CD4-positive, alpha-beta memory T cell (primary cell): ENCODE measurements around the gene TRIM21. TPM values are rescaled to one million over a fixed set of nuclear protein-coding genes. Genes with fewer than 3 reads are reported as not detected.
A peak's percentile ranks its signal among the peaks of the same experiment; 100 is the strongest.
"Not testable (repeated sequence)": the region's sequence is repeated elsewhere in the genome, so short reads cannot be mapped to it uniquely, and the experiment has no call there.

Source experiments
- CTCF ChIA-PET: fragments of 350-600 bp; sonication (Branson Sonifier 250); formaldehyde crosslinking; loops from one replicate; lab custom pipeline; 2021; ENCODE audit warnings: inconsistent platforms; ENCODE audit not compliant: partially characterized antibody; lab: Charles Lee
- POLR2A ChIA-PET: fragments of 350-600 bp; sonication (Branson Sonifier 250); formaldehyde crosslinking; loops from one replicate; lab custom pipeline; 2021; ENCODE audit not compliant: partially characterized antibody; lab: Charles Lee
- DNase-seq, 5 donors: peaks; one replicate each; pipeline versions ENCODE4 v3.0.0 to v3.0.0-alpha.2; 2020 to 2022; ENCODE audit warnings: mixed read lengths in 1 of 5
- H3K27ac ChIP-seq: one replicate; pipeline ENCODE4 v1.7.0; 2013; ENCODE audit warnings: low read depth, low read length
- H3K27me3 ChIP-seq: 2 replicates; pipeline ENCODE4 v1.7.0; 2013; ENCODE audit warnings: mild to moderate bottlenecking, low read length, moderate library complexity; ENCODE audit not compliant: insufficient read depth
- H3K36me3 ChIP-seq: 2 replicates; pipeline ENCODE4 v1.7.0; 2013; ENCODE audit warnings: mild to moderate bottlenecking, low read length, moderate library complexity; ENCODE audit not compliant: insufficient read depth
- H3K4me1 ChIP-seq: 2 replicates; pipeline ENCODE4 v1.7.0; 2013; ENCODE audit warnings: mild to moderate bottlenecking, low read length, moderate library complexity; ENCODE audit not compliant: insufficient read depth
- H3K4me3 ChIP-seq, 2 donors: one replicate each; pipeline ENCODE4 v1.7.0; 2013; ENCODE audit warnings: low read length in 2 of 2, mild to moderate bottlenecking in 1 of 2
- H3K9me3 ChIP-seq, 2 donors: one replicate each; pipeline ENCODE4 v1.7.0; 2013; ENCODE audit warnings: low read length in 2 of 2, control low read depth in 1 of 2; ENCODE audit not compliant: control insufficient read depth in 1 of 2
- H3K27ac Mint-ChIP-seq, 7 donors: one replicate each; pipeline ENCODE4 v1.8.0; 2020 to 2021; ENCODE audit warnings: mixed read lengths in 7 of 7, mild to moderate bottlenecking in 6 of 7, inconsistent platforms in 3 of 7, moderate library complexity in 3 of 7
- H3K27me3 Mint-ChIP-seq, 2 donors: one replicate each; pipeline ENCODE4 v1.8.0; 2020 to 2021; ENCODE audit warnings: mixed read lengths in 2 of 2
- H3K36me3 Mint-ChIP-seq, 2 donors: one replicate each; pipeline ENCODE4 v1.8.0; 2020 to 2021; ENCODE audit warnings: mixed read lengths in 2 of 2, inconsistent platforms in 1 of 2, mild to moderate bottlenecking in 1 of 2
- H3K4me1 Mint-ChIP-seq, 4 donors: one replicate each; pipeline ENCODE4 v1.8.0; 2020 to 2021; ENCODE audit warnings: mixed read lengths in 4 of 4, mild to moderate bottlenecking in 1 of 4
- H3K4me3 Mint-ChIP-seq, 8 donors: one replicate each; pipeline ENCODE4 v1.8.0; 2020 to 2021; ENCODE audit warnings: mixed read lengths in 8 of 8, mild to moderate bottlenecking in 7 of 8, moderate library complexity in 6 of 8, inconsistent platforms in 3 of 8
- H3K9me3 Mint-ChIP-seq, 8 donors: one replicate each; pipeline ENCODE4 v1.8.0; 2020 to 2021; ENCODE audit warnings: mixed read lengths in 8 of 8, mild to moderate bottlenecking in 5 of 8, inconsistent platforms in 3 of 8, moderate library complexity in 1 of 8
- intact Hi-C: fragments of 100-400 bp; cut with micrococcal nuclease; formaldehyde crosslinking; loops from one replicate; pipeline ENCODE4 v1.15.1; 2023
- polyA plus RNA-seq, 2 donors: library from polyadenylated mRNA; unstranded; fragments of 300-500 nt; fragmentation: Illumina TruSeq; gene quantifications; one replicate each; pipeline ENCODE4 v1.2.3, GENCODE V29; 2021
- total RNA-seq, 2 experiments: library from RNA; stranded (reverse); gene quantifications; one replicate each; pipeline ENCODE4 v1.2.3, GENCODE V29; 2021

Gene TRIM21
- total and polyA plus RNA-seq, 4 experiments from 2014 or later: 22.3 to 58.2 (median 31.6) TPM

- Mint-ChIP-seq H3K27me3 (peaks cover 2 to 13% of the 10 kb centered on the region in 2 donors), H3K36me3 (no peaks in the 10 kb centered on the region), H3K4me3 (no peak overlapping the region), H3K9me3 (no peaks in the 10 kb centered on the region), H3K27ac (no peak overlapping the region), H3K4me1 (no peaks in the 10 kb centered on the region)
- POLR2A ChIA-PET: no interaction called here
- Histone ChIP-seq H3K9me3 (no peaks in the 10 kb centered on the region), H3K4me1 (no peaks in the 10 kb centered on the region), H3K27me3 (no peaks in the 10 kb centered on the region), H3K36me3 (no peaks in the 10 kb centered on the region), H3K27ac (no peak overlapping the region), H3K4me3 (no peak overlapping the region)
- intact Hi-C loops: no loop called here
- no peak for DNase-seq
- CTCF ChIA-PET: no interaction called here
Observed at GRCh38 chr11:4416306-4416705, 22.8 kb upstream of the TRIM21 start.

- H3K9me3 ChIP-seq, POLR2A ChIA-PET, H3K4me1 ChIP-seq, H3K4me3 ChIP-seq, DNase-seq, H3K4me1 Mint-ChIP-seq, H3K36me3 ChIP-seq, H3K4me3 Mint-ChIP-seq, H3K27me3 ChIP-seq, H3K36me3 Mint-ChIP-seq, H3K27ac ChIP-seq, intact Hi-C loops, H3K27ac Mint-ChIP-seq, CTCF ChIA-PET: not testable (repeated sequence)
- H3K9me3 Mint-ChIP-seq: peaks cover 0 to 21% (median 9%) of the 10 kb centered on the region in 8 donors
- H3K27me3 Mint-ChIP-seq: peaks cover 21 to 24% of the 10 kb centered on the region in 2 donors
Observed at GRCh38 chr11:4406206-4406605, 12.7 kb upstream of the TRIM21 start.

- no peaks in the 10 kb centered on the region for H3K27me3 ChIP-seq
- CTCF ChIA-PET: no interaction called here
- POLR2A ChIA-PET: interaction anchor here (1.3 kb wide), 1 partner anchor 214 kb away, joined by 5 read pairs; the partner anchor contains the start of gene TRIM68
Observed at GRCh38 chr11:4393858-4394223, 339 bp upstream of the TRIM21 start.

GRCh38 chr11:4388221-4388620, 5.3 kb downstream of the TRIM21 start:
- H3K27me3 Mint-ChIP-seq: no peaks in the 10 kb centered on the region

More at GRCh38 chr11:4393858-4394223, 339 bp upstream of the TRIM21 start:
- Histone ChIP-seq H3K4me3 (peak overlapping the region in 1 of 2 donors; percentile 91), H3K9me3 (no peaks in the 10 kb centered on the region), H3K4me1 (peaks cover 32% of the 10 kb centered on the region), H3K27ac (peak overlapping the region; percentile 89), H3K36me3 (peaks cover 14% of the 10 kb centered on the region)
- Mint-ChIP-seq H3K4me1 (peaks cover 30 to 55% (median 38%) of the 10 kb centered on the region in 4 donors), H3K27ac (peak overlapping the region; percentile 47 to 95 (median 94)), H3K36me3 (peaks cover 21 to 33% of the 10 kb centered on the region in 2 donors), H3K9me3 (peaks cover 0 to 12% (median 8%) of the 10 kb centered on the region in 8 donors), H3K4me3 (peak overlapping the region; percentile 80 to 96 (median 94)), H3K27me3 (peaks cover 7 to 18% of the 10 kb centered on the region in 2 donors)
- intact Hi-C loops: loop anchor here (2.0 kb wide), 1 partner anchor 215 kb away; the partner anchor contains the start of gene TRIM68
- no peak for DNase-seq

GRCh38 chr11:4385978-4386740, 7.3 kb downstream of the TRIM21 start:
- H3K36me3 ChIP-seq: peaks cover 59% of the 10 kb centered on the region
- H3K27me3 ChIP-seq: no peaks in the 10 kb centered on the region
- H3K27ac ChIP-seq: no peak overlapping the region
- ChIA-PET CTCF (no interaction called here), POLR2A (no interaction called here)
- intact Hi-C loops: no loop called here
- peaks cover 66 to 81% of the 10 kb centered on the region in 2 donors for H3K36me3 Mint-ChIP-seq
- no peaks in the 10 kb centered on the region for H3K27me3 Mint-ChIP-seq
- no peak overlapping the region for H3K4me3 Mint-ChIP-seq
- no peaks in the 10 kb centered on the region for H3K9me3 Mint-ChIP-seq
- H3K4me1 ChIP-seq: peaks cover 9% of the 10 kb centered on the region
- peak overlapping the region in 3 of 7 donors; percentile 35 to 76 (median 73) for H3K27ac Mint-ChIP-seq
- peaks cover 9 to 23% (median 13%) of the 10 kb centered on the region in 4 donors for H3K4me1 Mint-ChIP-seq
- H3K4me3 ChIP-seq: no peak overlapping the region
- no peaks in the 10 kb centered on the region for H3K9me3 ChIP-seq
- DNase-seq: no peak

More at GRCh38 chr11:4388221-4388620, 5.3 kb downstream of the TRIM21 start:
- Mint-ChIP-seq H3K9me3 (no peaks in the 10 kb centered on the region), H3K27ac (peak overlapping the region in 1 of 7 donors; percentile 42), H3K4me1 (peaks cover 23 to 41% (median 30%) of the 10 kb centered on the region in 4 donors), H3K36me3 (peaks cover 67 to 84% of the 10 kb centered on the region in 2 donors), H3K4me3 (no peak overlapping the region)
- H3K27me3 ChIP-seq: no peaks in the 10 kb centered on the region
- peaks cover 27% of the 10 kb centered on the region for H3K4me1 ChIP-seq
- H3K9me3 ChIP-seq: no peaks in the 10 kb centered on the region
- H3K27ac ChIP-seq: no peak overlapping the region
- DNase-seq: no peak
- peaks cover 59% of the 10 kb centered on the region for H3K36me3 ChIP-seq
- H3K4me3 ChIP-seq: no peak overlapping the region
- ChIA-PET POLR2A (no interaction called here), CTCF (no interaction called here)
- intact Hi-C loops: no loop called here

- Histone ChIP-seq H3K9me3 (no peaks in the 10 kb centered on the region), H3K36me3 (peaks cover 30% of the 10 kb centered on the region), H3K4me3 (no peak overlapping the region), H3K27ac (no peak overlapping the region), H3K4me1 (no peaks in the 10 kb centered on the region), H3K27me3 (no peaks in the 10 kb centered on the region)
- Mint-ChIP-seq H3K27ac (no peak overlapping the region), H3K4me1 (peaks cover 0 to 1% (median 0%) of the 10 kb centered on the region in 4 donors), H3K4me3 (no peak overlapping the region), H3K27me3 (no peaks in the 10 kb centered on the region), H3K9me3 (no peaks in the 10 kb centered on the region), H3K36me3 (peaks cover 40 to 41% of the 10 kb centered on the region in 2 donors)
- POLR2A ChIA-PET: no interaction called here
- CTCF ChIA-PET: no interaction called here
- intact Hi-C loops: no loop called here
- no peak for DNase-seq
Observed at GRCh38 chr11:4381901-4382300, 11.6 kb downstream of the TRIM21 start.

GRCh38 chr11:4375431-4376140, 17.9 kb downstream of the TRIM21 start:
- Mint-ChIP-seq H3K27ac (no peak overlapping the region), H3K36me3 (no peaks in the 10 kb centered on the region), H3K4me1 (no peaks in the 10 kb centered on the region), H3K9me3 (peaks cover 0 to 2% (median 0%) of the 10 kb centered on the region in 8 donors), H3K4me3 (no peak overlapping the region), H3K27me3 (peaks cover 0 to 5% of the 10 kb centered on the region in 2 donors)
- no peak for DNase-seq
- no peaks in the 10 kb centered on the region for H3K9me3 ChIP-seq
- no peaks in the 10 kb centered on the region for H3K27me3 ChIP-seq
- intact Hi-C loops: no loop called here
- CTCF ChIA-PET: no interaction called here
- H3K4me1 ChIP-seq: no peaks in the 10 kb centered on the region
- no peaks in the 10 kb centered on the region for H3K36me3 ChIP-seq
- H3K27ac ChIP-seq: no peak overlapping the region
- POLR2A ChIA-PET: no interaction called here
- H3K4me3 ChIP-seq: no peak overlapping the region
